Nephron (organoid): ENCODE results near the gene CHIC2.

Experiments used
- H3K27ac Mint-ChIP-seq, 3 experiments: 2 replicates each; pipeline ENCODE4 v1.8.0; 2020; ENCODE audit warnings: mixed read lengths in 3 of 3, mild to moderate bottlenecking in 2 of 3, moderate library complexity in 1 of 3
- H3K27me3 Mint-ChIP-seq: 2 replicates; pipeline ENCODE4 v1.8.0; 2021; ENCODE audit warnings: low read depth, mild to moderate bottlenecking, moderate library complexity, mixed read lengths
- H3K36me3 Mint-ChIP-seq: 2 replicates; pipeline ENCODE4 v1.8.0; 2020; ENCODE audit warnings: low read depth, mixed read lengths
- H3K4me1 Mint-ChIP-seq: 2 replicates; pipeline ENCODE4 v1.8.0; 2020; ENCODE audit warnings: mixed read lengths
- H3K4me3 Mint-ChIP-seq, 3 experiments: 2 replicates each; pipeline ENCODE4 v1.8.0; 2020; ENCODE audit warnings: mild to moderate bottlenecking in 3 of 3, mixed read lengths in 3 of 3, moderate library complexity in 2 of 3
- H3K9me3 Mint-ChIP-seq: 2 replicates; pipeline ENCODE4 v1.8.0; 2020; ENCODE audit warnings: mixed read lengths
- TF ChIP-seq, protein P1 (sequence below), 3 experiments: fragments of 200-600 bp; sonication (generic); IDR thresholded peaks; one replicate each; pipeline ENCODE4 v1.5.0; 2021; ENCODE audit warnings: antibody characterized with exemption in 3 of 3; ENCODE audit not compliant: unreplicated experiment in 3 of 3

The CHIC2 gene

DNA sequence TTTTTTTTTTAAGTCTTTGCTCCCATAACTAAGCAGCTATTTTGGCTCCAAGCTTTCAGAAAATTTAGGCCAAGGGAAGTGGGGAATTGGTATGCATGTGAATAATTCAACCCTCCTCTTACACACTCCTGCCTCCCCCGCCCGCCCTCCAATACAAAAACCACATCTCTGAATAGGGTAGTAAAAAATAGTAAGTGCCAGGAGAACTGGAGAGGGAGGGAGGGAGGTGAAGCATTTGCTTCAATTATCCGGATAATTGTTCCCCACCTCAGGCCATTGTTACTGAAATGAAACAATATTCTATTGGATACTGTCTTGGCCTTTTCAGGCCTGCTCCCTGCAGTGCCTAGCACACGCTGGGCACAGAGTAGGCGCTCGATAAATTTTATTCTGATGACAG is 30.0 kb upstream of the CHIC2 start:
- peaks cover 94% of the 10 kb centered on the region for H3K27me3 Mint-ChIP-seq
- peaks cover 16% of the 10 kb centered on the region for H3K4me1 Mint-ChIP-seq
- H3K9me3 Mint-ChIP-seq = no peaks in the 10 kb centered on the region
- no peak overlapping the region for H3K4me3 Mint-ChIP-seq
- H3K27ac Mint-ChIP-seq = no peak overlapping the region
- TF ChIP-seq, protein P1, sequence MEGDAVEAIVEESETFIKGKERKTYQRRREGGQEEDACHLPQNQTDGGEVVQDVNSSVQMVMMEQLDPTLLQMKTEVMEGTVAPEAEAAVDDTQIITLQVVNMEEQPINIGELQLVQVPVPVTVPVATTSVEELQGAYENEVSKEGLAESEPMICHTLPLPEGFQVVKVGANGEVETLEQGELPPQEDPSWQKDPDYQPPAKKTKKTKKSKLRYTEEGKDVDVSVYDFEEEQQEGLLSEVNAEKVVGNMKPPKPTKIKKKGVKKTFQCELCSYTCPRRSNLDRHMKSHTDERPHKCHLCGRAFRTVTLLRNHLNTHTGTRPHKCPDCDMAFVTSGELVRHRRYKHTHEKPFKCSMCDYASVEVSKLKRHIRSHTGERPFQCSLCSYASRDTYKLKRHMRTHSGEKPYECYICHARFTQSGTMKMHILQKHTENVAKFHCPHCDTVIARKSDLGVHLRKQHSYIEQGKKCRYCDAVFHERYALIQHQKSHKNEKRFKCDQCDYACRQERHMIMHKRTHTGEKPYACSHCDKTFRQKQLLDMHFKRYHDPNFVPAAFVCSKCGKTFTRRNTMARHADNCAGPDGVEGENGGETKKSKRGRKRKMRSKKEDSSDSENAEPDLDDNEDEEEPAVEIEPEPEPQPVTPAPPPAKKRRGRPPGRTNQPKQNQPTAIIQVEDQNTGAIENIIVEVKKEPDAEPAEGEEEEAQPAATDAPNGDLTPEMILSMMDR (IDR thresholded peaks at IDR 0.05; ENCODE audit: unreplicated experiment in 3 of 3) = no peak
- H3K36me3 Mint-ChIP-seq = no peaks in the 10 kb centered on the region

DNA sequence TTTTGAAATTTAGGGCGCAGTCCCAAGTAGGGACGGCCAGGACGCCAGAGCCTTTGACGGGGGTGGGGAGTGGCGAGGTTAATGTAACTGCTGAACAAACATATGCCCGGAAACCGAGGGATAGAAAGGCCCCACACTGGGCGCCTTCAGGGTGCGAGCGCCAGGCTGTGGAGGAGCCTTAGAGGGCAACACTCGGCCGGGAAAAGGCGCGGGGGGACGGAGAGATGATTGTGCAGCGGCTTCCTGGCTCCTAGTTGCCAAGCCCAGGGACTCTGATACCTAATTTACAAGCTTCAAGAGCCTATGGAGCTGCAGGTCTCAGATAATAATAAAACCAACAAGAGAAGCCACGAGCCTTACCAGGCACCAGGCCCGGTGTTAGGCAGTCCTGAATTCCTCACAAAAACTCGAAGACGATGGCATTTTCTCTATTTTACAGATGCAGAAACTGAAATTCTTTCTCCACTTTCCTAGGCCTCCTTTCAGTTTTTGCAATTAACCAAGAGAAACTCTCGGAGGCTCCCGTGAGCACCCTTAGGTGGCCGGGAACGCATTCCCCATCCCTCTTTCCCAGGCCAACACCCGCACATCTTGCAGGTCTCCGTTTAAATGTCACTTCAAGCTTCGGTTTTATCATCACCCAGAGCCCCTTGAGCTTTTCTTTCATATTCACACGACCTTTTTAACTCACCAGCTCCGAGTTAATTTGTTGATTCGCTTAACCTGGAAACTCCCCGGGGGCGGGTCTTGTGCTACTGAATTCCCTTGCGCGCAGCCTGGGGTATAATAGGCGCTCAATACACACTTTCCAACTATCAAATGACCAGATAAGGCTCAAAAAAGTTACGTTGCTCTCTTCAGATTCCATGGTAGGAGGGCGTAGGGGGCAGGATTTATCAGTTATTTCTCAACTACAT is 29.2 kb upstream of the CHIC2 start:
- Mint-ChIP-seq H3K9me3 (no peaks in the 10 kb centered on the region), H3K4me1 (peaks cover 10% of the 10 kb centered on the region), H3K4me3 (peak overlapping the region; percentile 41 to 86 (median 50)), H3K36me3 (no peaks in the 10 kb centered on the region), H3K27ac (no peak overlapping the region), H3K27me3 (peaks cover 89% of the 10 kb centered on the region)
- TF ChIP-seq, protein P1 (IDR thresholded peaks at IDR 0.05; ENCODE audit: unreplicated experiment in 3 of 3) = no peak

DNA sequence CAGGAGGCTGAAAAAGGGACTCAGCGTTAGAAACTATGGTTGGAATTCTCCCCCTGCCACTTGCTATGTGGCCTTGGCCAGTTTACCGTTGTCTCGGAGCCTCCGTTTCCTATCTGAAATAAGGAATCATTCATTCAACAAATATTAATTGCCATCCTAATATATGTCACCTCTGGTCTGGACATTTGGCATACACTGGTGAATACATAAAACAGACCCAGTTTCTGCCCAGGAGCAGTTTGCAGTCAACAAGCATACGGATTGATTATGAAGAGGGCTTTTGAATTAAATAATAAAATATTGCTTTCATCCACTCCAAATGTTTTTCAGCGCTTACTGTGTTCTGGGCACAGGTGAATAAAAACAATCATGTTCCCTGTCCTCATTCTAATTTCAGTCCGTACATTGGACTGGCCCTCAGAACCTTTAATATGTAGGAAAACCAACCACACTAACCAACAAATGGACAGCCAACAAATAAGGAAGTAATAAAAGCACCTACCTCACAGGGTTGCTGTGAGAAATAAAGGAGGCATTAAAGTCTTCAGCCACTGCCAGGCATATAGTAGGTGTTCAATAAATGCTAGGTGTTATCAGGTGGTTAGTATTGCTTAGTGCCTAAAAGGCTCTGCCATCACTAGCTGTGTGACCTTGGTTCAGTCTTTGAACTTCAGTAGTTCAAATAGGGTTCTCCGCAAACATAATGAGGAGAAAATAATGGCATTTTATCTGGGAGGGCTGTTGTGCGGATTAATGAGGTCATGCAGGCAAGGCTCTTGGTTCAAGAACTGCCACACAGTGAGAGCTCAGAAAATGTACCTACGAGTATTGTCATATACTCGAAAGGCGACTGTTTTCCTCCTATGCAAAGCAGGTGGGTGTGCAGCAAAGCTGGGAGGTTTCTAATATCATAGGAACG is 28.3 kb upstream of the CHIC2 start:
- Mint-ChIP-seq H3K9me3 (no peaks in the 10 kb centered on the region), H3K27ac (no peak overlapping the region), H3K36me3 (no peaks in the 10 kb centered on the region), H3K27me3 (peaks cover 87% of the 10 kb centered on the region), H3K4me3 (peak overlapping the region; percentile 84 to 88 (median 86)), H3K4me1 (peaks cover 10% of the 10 kb centered on the region)
- TF ChIP-seq, protein P1 (IDR thresholded peaks at IDR 0.05; ENCODE audit: unreplicated experiment in 3 of 3) = no peak

DNA sequence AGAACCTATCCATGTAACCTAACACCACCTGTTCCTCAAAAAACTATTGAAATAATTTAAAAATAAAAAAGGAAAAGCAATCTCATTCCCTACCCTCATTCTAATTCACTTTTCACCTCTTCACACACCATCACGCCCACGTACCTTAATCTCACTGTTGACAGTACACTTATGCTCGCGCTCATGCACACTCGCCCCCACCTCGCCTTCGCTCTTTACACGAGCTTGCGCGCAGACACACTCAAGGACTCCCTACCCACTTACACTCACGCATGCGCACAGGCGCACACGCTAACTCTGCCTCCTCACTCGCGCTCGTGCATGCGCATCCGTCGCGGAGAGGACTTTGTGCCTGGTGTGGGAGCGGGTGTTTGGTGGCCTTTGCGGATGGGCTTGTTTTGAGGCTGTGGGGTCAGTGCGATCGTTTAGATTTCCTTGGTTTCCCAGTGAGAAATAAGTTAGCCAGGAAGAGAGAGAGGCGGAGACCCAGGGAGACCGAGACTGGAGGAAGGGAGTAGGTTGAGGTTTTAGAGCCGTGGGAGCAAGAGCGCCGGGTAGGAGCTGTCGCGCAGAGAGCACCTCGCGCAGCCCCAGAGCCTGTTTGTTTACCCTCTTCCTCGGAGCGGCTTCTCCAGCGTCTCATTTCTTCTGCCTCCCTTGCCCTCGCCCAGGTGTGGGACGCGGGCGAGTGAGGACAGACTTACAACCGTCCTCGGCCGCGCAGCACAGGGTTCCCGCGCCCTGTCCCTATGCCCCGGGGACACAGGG is 27.4 kb upstream of the CHIC2 start:
- peak overlapping the region; percentile 84 to 88 (median 86) for H3K4me3 Mint-ChIP-seq
- no peaks in the 10 kb centered on the region for H3K36me3 Mint-ChIP-seq
- H3K9me3 Mint-ChIP-seq = no peaks in the 10 kb centered on the region
- TF ChIP-seq, protein P1 (IDR thresholded peaks at IDR 0.05; ENCODE audit: unreplicated experiment in 3 of 3) = no peak
- H3K27ac Mint-ChIP-seq = no peak overlapping the region
- H3K4me1 Mint-ChIP-seq = peaks cover 10% of the 10 kb centered on the region
- peaks cover 86% of the 10 kb centered on the region for H3K27me3 Mint-ChIP-seq

DNA sequence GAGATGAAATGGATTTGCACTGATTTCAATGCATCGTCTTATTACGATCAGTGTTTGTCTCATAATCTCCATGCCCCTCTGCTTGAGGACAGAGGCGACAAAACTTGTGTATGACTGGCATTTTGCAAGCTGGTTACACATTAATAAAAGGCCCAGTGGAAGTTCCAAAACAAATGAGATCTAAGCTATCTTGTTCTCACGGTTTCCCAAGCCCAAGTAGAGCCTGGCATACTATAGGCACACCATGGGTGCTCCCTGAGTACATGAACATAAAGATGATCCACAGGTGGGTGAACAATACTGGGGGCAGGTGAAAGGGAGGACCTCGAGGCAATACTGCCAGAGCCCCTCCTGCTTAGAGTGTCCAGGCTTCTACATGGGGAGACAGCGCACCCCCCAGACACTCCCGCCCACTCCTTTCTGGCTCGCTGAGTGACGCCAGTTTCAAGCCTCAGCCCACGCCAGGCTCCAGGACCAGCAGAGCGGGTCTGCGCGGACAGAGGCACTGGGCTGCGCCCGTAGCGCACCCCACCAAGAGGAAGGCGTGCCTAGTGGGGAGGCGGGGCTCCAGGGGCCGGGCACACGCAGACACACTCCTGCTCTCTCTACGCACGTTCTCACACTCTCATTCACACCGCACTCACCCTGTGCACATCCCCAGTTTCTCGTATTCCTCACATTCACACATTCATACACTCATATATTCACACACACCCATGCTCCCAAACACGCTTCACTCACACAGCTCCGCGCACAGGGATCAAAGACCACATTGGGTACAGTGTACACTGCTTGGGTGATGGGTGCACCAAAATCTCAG is 26.6 kb upstream of the CHIC2 start:
- no peaks in the 10 kb centered on the region for H3K36me3 Mint-ChIP-seq
- H3K27me3 Mint-ChIP-seq = peaks cover 86% of the 10 kb centered on the region
- H3K27ac Mint-ChIP-seq = no peak overlapping the region
- no peaks in the 10 kb centered on the region for H3K9me3 Mint-ChIP-seq
- peaks cover 10% of the 10 kb centered on the region for H3K4me1 Mint-ChIP-seq
- TF ChIP-seq, protein P1 (IDR thresholded peaks at IDR 0.05; ENCODE audit: unreplicated experiment in 3 of 3) = no peak
- H3K4me3 Mint-ChIP-seq = peak overlapping the region; percentile 84 to 88 (median 86)
